ENCODE measurements around the gene FAR2.
"Not testable (repeated sequence)": the region's sequence is repeated elsewhere in the genome, so short reads cannot be mapped to it uniquely, and the experiment has no call there.

Gene FAR2

GRCh38 chr12:29148911-29149690 lies at the start of gene FAR2:
Gene FAR2, plus strand, starts transcription at chr12:29149278. Its CDS starts 121,172 bp downstream, at chr12:29270450.
- peak; percentile 44 for DNase-seq

- DNase-seq: peak; percentile 96
Measured at GRCh38 chr12:29102741-29103140, 46.3 kb upstream of the FAR2 start.

- DNase-seq: no peak
Measured at GRCh38 chr12:29103539-29103974, 45.5 kb upstream of the FAR2 start.

- DNase-seq: no peak
Measured at GRCh38 chr12:29104516-29104915, 44.6 kb upstream of the FAR2 start.

- no peak for DNase-seq
Measured at GRCh38 chr12:29110506-29111442, 38.3 kb upstream of the FAR2 start.

GRCh38 chr12:29113101-29113500 lies 36.0 kb upstream of the FAR2 start:
- DNase-seq: no peak

- DNase-seq: no peak
Measured at GRCh38 chr12:29116414-29116813, 32.7 kb upstream of the FAR2 start.

GRCh38 chr12:29131539-29131938 lies 17.5 kb upstream of the FAR2 start:
- no peak for DNase-seq

GRCh38 chr12:29132316-29132715 lies 16.8 kb upstream of the FAR2 start:
- no peak for DNase-seq

GRCh38 chr12:29133181-29133580 lies 15.9 kb upstream of the FAR2 start:
- no peak for DNase-seq

GRCh38 chr12:29133680-29134079 lies 15.4 kb upstream of the FAR2 start:
- no peak for DNase-seq

GRCh38 chr12:29138256-29138655 lies 10.8 kb upstream of the FAR2 start:
- DNase-seq: not testable (repeated sequence)

GRCh38 chr12:29138855-29139254 lies 10.2 kb upstream of the FAR2 start:
- not testable (repeated sequence) for DNase-seq

GRCh38 chr12:29145372-29146170 lies 3.5 kb upstream of the FAR2 start:
- no peak for DNase-seq

- DNase-seq: no peak
Measured at GRCh38 chr12:29146196-29146595, 2.9 kb upstream of the FAR2 start.

GRCh38 chr12:29147731-29148595 lies 1.1 kb upstream of the FAR2 start:
- DNase-seq: no peak

GRCh38 chr12:29148596-29148910 lies 525 bp upstream of the FAR2 start:
- peak; percentile 36 for DNase-seq

- DNase-seq: peak; percentile 81
Measured at GRCh38 chr12:29149691-29150281, 708 bp downstream of the FAR2 start.

GRCh38 chr12:29150462-29150861 lies 1.4 kb downstream of the FAR2 start:
- DNase-seq: no peak

- DNase-seq: no peak
Measured at GRCh38 chr12:29152223-29152868, 3.3 kb downstream of the FAR2 start.

- DNase-seq: peak; percentile 39
Measured at GRCh38 chr12:29152981-29153630, 4.0 kb downstream of the FAR2 start.
